ENCODE measurements around the gene FGF11. TPM values are rescaled to one million over a fixed set of nuclear protein-coding genes. Genes with fewer than 3 reads are reported as not detected.

The FGF11 gene
- total and polyA plus RNA-seq, 2 of the 4 experiments (the other 2 are of a cell fraction), result 0.18 to 1.1 TPM

GRCh38 chr17:7403977-7404736 lies 35.2 kb upstream of the FGF11 start, which contains the start of gene TMEM256:
TSS of gene TMEM256 (minus strand) at chr17:7404097. CDS start at chr17:7404084, 13 bp downstream.
- dilution Hi-C loops (cut with HindIII; ENCODE audit: low sequenced_read_pairs, unreplicated experiment), result no loop called here
- H3K4me2 ChIP-seq (ENCODE audit: low read depth, low read length), result peak within 1 kb of the TSS; percentile 95
- no TSS peak for BruUV-seq (replicated peaks)
- H3K4me1 ChIP-seq (ENCODE audit: control insufficient read depth, insufficient read depth, low read length), result peaks cover 9% of the 10 kb centered on the region
- ATAC-seq (ENCODE audit: low read depth) (peak; percentile 80), DNase-seq (peak; percentile 99)
- H2BK20ac ChIP-seq (ENCODE audit: low read depth, low read length), result no peak within 1 kb of the TSS
- no peak within 1 kb of the TSS for H2BK15ac ChIP-seq (ENCODE audit: low read depth, low read length)
- no peaks in the 10 kb centered on the region for H3K27me3 ChIP-seq (ENCODE audit: control insufficient read depth, insufficient read depth, low read length)
- H3K4ac ChIP-seq (ENCODE audit: low read depth, low read length), result peak within 1 kb of the TSS; percentile 86
- H3K14ac ChIP-seq (replicated peaks; ENCODE audit: low read depth, low read length), result peak within 1 kb of the TSS; percentile 94
- no peaks in the 10 kb centered on the region for H3K9me3 ChIP-seq (ENCODE audit: control insufficient read depth, insufficient read depth, low read length)
- 0% methylated on average over 15 of the region's 49 CpGs; no CpG with 5 or more reads in 1 of the 2 experiments for WGBS, 2 experiments (ENCODE audit: extremely low coverage in 2 of 2, insufficient read length in 1 of 2)
- POLR2A ChIA-PET (ENCODE audit: unreplicated experiment), result interaction anchor here (0.6 to 1.7 kb wide), 8 partner anchors 9 to 1941 kb away, joined by 3 to 9 read pairs (median 4); partner anchors contain the start of gene PLSCR3
- H3K36me3 ChIP-seq (ENCODE audit: control insufficient read depth, insufficient read depth, low read length), result peaks cover 7% of the 10 kb centered on the region; the same call in 1 of the 2 replicates
- peak within 1 kb of the TSS; percentile 80 for H4K91ac ChIP-seq (ENCODE audit: insufficient read depth, low read depth, low read length)
- peak within 1 kb of the TSS; percentile 91 for H3K23ac ChIP-seq (ENCODE audit: low read depth, low read length)
- peak within 1 kb of the TSS; percentile 100 for H2AK9ac ChIP-seq (replicated peaks; ENCODE audit: low read depth, low read length, poor library complexity)
- CTCF ChIA-PET, result interaction anchor here (0.8 kb wide), 1 partner anchor 32 kb away, joined by 4 read pairs; the partner anchor contains the start of gene TMEM102
- peak within 1 kb of the TSS; percentile 64; the same call in 1 of the 2 replicates for H3K56ac ChIP-seq (ENCODE audit: extremely low read depth, insufficient read depth, low read length)
- H3K9me1 ChIP-seq (ENCODE audit: insufficient read depth, low read length), result no peaks in the 10 kb centered on the region
- H4K5ac ChIP-seq (ENCODE audit: low read depth, low read length), result peak within 1 kb of the TSS; percentile 50; the same call in 1 of the 2 replicates
- H4K8ac ChIP-seq (ENCODE audit: low read depth in 2 of 2, low read length in 2 of 2), result peak within 1 kb of the TSS; percentile 63 to 90
- intact Hi-C loops (cut with micrococcal nuclease), result loop anchor here (1.0 to 2.0 kb wide), 4 partner anchors 33 to 157 kb away; partner anchors contain the start of genes POLR2A and SENP3
- peak within 1 kb of the TSS; percentile 100 for H2AFZ ChIP-seq (replicated peaks; ENCODE audit: low read length, poor library complexity)
- H3K79me1 ChIP-seq (ENCODE audit: low read depth in 1 of 2, low read length in 2 of 2), result peaks cover 11 to 54% of the 10 kb centered on the region in 2 experiments
- peak within 1 kb of the TSS; percentile 82 for H2AK5ac ChIP-seq (ENCODE audit: low read depth, low read length)
- peak within 1 kb of the TSS; percentile 45; the same call in 1 of the 2 replicates for H3K18ac ChIP-seq (ENCODE audit: low read depth, low read length)
- TF ChIP-seq BHLHE40 (IDR thresholded peaks at IDR 0.05; ENCODE audit: low read depth, low read length), result peak; percentile 31; the same call in 1 of the 2 replicates
- TF ChIP-seq USF2 (IDR thresholded peaks at IDR 0.05; ENCODE audit: low read depth, low read length), result 0 out of 2 replicates have a peak, but pooled peaks have one; percentile 20
- TF ChIP-seq RCOR1 (IDR thresholded peaks at IDR 0.05; ENCODE audit: insufficient replicate concordance, low read length), result no peak
- peak; percentile 33; the same call in 1 of the 2 replicates for TF ChIP-seq FOS (IDR thresholded peaks at IDR 0.05; ENCODE audit: low read depth, low read length)
- peak; percentile 57; the same call in 1 of the 2 replicates for TF ChIP-seq POLR2A (IDR thresholded peaks at IDR 0.05; ENCODE audit: low read depth, low read length)
- TF ChIP-seq MAFK (IDR thresholded peaks at IDR 0.05; ENCODE audit: low read depth, low read length), result no peak
- peak within 1 kb of the TSS; percentile 75 for H3K27ac ChIP-seq (ENCODE audit: insufficient read depth, low read length)
- H3K9ac ChIP-seq (ENCODE audit: low read depth, low read length), result peak within 1 kb of the TSS; percentile 90
- in situ Hi-C loops (cut with MboI; ENCODE audit: low sequenced_read_pairs), result no loop called here
- H4K20me1 ChIP-seq (ENCODE audit: insufficient read depth, low read length), result peaks cover 7% of the 10 kb centered on the region
- H3K4me3 ChIP-seq (ENCODE audit: insufficient read depth, low read depth, low read length), result peak within 1 kb of the TSS; percentile 94
- H2BK120ac ChIP-seq (ENCODE audit: low read depth, low read length), result peak within 1 kb of the TSS; percentile 55
- H2BK5ac ChIP-seq (ENCODE audit: low read depth, low read length, poor library complexity, severe bottlenecking), result peak within 1 kb of the TSS; percentile 72
